ENCODE data around the gene ZNF385B.

DNA sequence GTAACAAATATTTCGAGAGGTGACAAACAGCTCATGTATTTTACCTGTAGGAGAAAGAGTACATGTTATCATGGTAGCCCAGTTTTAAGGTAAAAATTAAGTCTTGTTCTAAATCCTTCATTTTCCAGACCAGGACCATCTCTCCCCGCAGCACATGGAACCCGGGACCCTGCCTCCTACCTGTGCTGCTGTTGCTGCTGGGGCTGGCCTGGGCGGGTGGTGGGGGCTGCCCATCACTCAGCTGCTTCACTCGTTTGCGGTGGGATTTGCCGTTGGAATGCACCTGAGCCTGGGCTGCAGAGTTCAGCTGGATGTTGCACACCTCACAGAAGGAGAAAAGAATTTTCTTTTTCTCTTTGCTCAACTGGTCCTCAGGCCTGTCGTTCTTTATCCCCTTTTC lies 92.1 kb downstream of the ZNF385B start:
- TF ChIP-seq, protein P1, sequence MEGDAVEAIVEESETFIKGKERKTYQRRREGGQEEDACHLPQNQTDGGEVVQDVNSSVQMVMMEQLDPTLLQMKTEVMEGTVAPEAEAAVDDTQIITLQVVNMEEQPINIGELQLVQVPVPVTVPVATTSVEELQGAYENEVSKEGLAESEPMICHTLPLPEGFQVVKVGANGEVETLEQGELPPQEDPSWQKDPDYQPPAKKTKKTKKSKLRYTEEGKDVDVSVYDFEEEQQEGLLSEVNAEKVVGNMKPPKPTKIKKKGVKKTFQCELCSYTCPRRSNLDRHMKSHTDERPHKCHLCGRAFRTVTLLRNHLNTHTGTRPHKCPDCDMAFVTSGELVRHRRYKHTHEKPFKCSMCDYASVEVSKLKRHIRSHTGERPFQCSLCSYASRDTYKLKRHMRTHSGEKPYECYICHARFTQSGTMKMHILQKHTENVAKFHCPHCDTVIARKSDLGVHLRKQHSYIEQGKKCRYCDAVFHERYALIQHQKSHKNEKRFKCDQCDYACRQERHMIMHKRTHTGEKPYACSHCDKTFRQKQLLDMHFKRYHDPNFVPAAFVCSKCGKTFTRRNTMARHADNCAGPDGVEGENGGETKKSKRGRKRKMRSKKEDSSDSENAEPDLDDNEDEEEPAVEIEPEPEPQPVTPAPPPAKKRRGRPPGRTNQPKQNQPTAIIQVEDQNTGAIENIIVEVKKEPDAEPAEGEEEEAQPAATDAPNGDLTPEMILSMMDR (IDR thresholded peaks at IDR 0.05) = no peak
- TF ChIP-seq POLR2A (IDR thresholded peaks at IDR 0.05) = no peak

Measured in body of pancreas (tissue), 4 donors.